Measurements from ENCODE around the gene MORN1.

MORN1 gene

DNA sequence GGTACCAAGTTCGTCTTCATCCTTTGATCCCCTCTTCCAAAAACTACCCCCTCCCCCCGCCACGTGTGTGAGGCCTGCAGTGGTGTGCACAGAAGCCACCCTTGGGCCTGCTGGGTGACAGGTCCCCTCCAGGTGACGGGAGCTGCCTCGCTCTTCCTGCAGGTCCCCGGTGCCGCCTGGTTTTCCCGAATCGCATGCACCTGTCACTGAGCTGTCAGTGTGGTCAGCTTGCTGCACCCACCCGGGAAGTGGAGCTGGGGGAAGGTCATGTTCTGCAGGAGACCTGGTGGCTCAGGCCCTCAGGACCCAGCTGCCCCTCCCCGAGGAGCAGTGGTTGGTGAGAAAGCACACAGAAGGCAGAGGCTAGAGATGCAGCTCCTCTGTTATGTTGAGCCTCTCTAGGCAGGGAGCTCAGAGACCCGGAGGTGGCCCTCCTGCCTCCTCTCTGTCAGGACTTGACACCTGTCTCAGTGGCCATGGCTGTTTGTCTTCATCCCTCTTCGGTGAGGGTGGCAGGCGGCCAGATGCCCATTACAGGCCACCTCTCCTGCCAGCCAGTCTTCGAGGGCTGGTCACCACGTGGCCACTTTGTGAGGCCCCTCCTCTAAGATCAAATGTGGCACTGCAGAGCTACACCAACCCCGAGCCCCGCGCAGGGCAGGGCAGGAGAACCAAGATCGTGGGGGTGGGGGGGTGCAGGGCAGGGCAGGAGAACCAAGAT, 102.4 kb downstream of the MORN1 start:
- H3K4me3 ChIP-seq (ENCODE audit: low read length) = no peak overlapping the region
- H2AFZ ChIP-seq (ENCODE audit: low read length) = no peak overlapping the region
- DNase-seq = no peak
- H4K20me1 ChIP-seq (ENCODE audit: insufficient read depth, low read length) = peaks cover 4% of the 10 kb centered on the region; the same call in 1 of the 2 replicates
- peaks cover 26% of the 10 kb centered on the region for H3K79me2 ChIP-seq (ENCODE audit: low read length)
- no peaks in the 10 kb centered on the region for H3K36me3 ChIP-seq (replicated peaks; ENCODE audit: insufficient read depth, low read length)
- H3K27me3 ChIP-seq (replicated peaks; ENCODE audit: insufficient read depth, low read length) = no peaks in the 10 kb centered on the region
- TF ChIP-seq EZH2 (optimal IDR thresholded peaks at IDR 0.05; ENCODE audit: low read depth, low read length) (no peak), EZH2phosphoT487 (IDR thresholded peaks at IDR 0.05; ENCODE audit: low read length) (no peak)
- TF ChIP-seq, protein P1, sequence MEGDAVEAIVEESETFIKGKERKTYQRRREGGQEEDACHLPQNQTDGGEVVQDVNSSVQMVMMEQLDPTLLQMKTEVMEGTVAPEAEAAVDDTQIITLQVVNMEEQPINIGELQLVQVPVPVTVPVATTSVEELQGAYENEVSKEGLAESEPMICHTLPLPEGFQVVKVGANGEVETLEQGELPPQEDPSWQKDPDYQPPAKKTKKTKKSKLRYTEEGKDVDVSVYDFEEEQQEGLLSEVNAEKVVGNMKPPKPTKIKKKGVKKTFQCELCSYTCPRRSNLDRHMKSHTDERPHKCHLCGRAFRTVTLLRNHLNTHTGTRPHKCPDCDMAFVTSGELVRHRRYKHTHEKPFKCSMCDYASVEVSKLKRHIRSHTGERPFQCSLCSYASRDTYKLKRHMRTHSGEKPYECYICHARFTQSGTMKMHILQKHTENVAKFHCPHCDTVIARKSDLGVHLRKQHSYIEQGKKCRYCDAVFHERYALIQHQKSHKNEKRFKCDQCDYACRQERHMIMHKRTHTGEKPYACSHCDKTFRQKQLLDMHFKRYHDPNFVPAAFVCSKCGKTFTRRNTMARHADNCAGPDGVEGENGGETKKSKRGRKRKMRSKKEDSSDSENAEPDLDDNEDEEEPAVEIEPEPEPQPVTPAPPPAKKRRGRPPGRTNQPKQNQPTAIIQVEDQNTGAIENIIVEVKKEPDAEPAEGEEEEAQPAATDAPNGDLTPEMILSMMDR (IDR thresholded peaks at IDR 0.05; ENCODE audit: low read length) = no peak
- H3K4me1 ChIP-seq (ENCODE audit: low read length) = peaks cover 15% of the 10 kb centered on the region
- no peaks in the 10 kb centered on the region for H3K9me2 ChIP-seq (replicated peaks; ENCODE audit: insufficient read depth, low read length)
- H3F3A ChIP-seq (ENCODE audit: insufficient read depth, low read length) = peaks cover 11% of the 10 kb centered on the region
- H3K4me2 ChIP-seq (ENCODE audit: low read depth, low read length) = no peak overlapping the region
- H3K9ac ChIP-seq (ENCODE audit: low read length) = no peak overlapping the region
- H3K27ac ChIP-seq (ENCODE audit: low read length) = no peak overlapping the region
- H3K9me3 ChIP-seq (replicated peaks; ENCODE audit: insufficient read depth, low read length) = no peaks in the 10 kb centered on the region

DNA sequence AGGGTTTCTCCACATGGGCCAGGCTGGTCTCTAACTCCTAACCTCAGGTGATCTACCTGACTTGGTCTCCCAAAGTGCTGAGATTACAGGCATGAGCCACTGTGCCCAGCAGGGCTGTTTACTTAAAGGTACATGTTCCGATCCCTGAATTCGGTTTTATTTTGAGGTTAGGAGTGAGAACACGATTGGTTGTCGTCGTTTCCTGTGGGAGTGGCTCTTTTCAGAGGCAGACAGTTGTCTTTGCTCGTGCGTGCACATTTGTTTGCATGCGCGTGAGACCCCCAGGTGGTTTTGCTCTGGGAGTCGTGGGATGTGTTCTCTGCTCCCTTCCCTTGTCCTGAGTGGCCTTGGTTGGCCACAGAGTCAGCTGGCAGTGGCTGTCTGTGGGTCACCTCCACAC, 103.0 kb downstream of the MORN1 start:
- Histone ChIP-seq H3K4me1 (ENCODE audit: low read length) (peaks cover 15% of the 10 kb centered on the region), H3K27me3 (replicated peaks; ENCODE audit: insufficient read depth, low read length) (no peaks in the 10 kb centered on the region), H3K9ac (ENCODE audit: low read length) (no peak overlapping the region), H3K9me2 (replicated peaks; ENCODE audit: insufficient read depth, low read length) (no peaks in the 10 kb centered on the region), H3K79me2 (ENCODE audit: low read length) (peaks cover 20% of the 10 kb centered on the region), H2AFZ (ENCODE audit: low read length) (no peak overlapping the region), H3F3A (ENCODE audit: insufficient read depth, low read length) (peaks cover 11% of the 10 kb centered on the region), H3K9me3 (replicated peaks; ENCODE audit: insufficient read depth, low read length) (no peaks in the 10 kb centered on the region), H3K4me3 (ENCODE audit: low read length) (no peak overlapping the region), H4K20me1 (ENCODE audit: insufficient read depth, low read length) (peaks cover 4% of the 10 kb centered on the region; the same call in 1 of the 2 replicates), H3K27ac (ENCODE audit: low read length) (no peak overlapping the region), H3K4me2 (ENCODE audit: low read depth, low read length) (no peak overlapping the region), H3K36me3 (replicated peaks; ENCODE audit: insufficient read depth, low read length) (no peaks in the 10 kb centered on the region)
- DNase-seq = no peak
- TF ChIP-seq, protein P1 (IDR thresholded peaks at IDR 0.05; ENCODE audit: low read length) = no peak
- no peak for TF ChIP-seq EZH2phosphoT487 (IDR thresholded peaks at IDR 0.05; ENCODE audit: low read length)
- no peak for TF ChIP-seq EZH2 (optimal IDR thresholded peaks at IDR 0.05; ENCODE audit: low read depth, low read length)

DNA sequence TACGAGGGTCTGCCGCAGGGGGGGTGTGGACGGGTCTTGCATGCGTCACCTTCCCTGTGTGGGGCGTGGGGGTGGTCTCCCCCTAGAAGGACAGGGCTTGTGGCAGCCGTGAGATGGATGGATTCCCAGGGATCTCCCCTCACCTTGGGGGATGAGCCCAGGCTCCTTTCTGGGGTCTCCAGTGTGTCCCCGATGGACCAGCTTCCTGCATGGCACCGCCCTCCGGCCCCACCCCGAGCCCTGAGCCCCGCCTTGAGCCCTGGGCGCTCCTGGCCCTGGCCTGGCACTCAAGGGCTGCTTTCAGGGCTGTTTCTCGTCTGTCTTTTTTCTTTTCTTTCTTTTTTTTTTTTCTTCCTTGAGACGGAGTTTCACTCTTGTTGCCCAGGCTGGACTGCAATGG, 103.7 kb downstream of the MORN1 start:
- no peak for DNase-seq
- peaks cover 15% of the 10 kb centered on the region for H3K4me1 ChIP-seq (ENCODE audit: low read length)
- H3K4me2 ChIP-seq (ENCODE audit: low read depth, low read length) = no peak overlapping the region
- no peaks in the 10 kb centered on the region for H3K9me3 ChIP-seq (replicated peaks; ENCODE audit: insufficient read depth, low read length)
- no peak overlapping the region for H3K4me3 ChIP-seq (ENCODE audit: low read length)
- no peak overlapping the region for H3K9ac ChIP-seq (ENCODE audit: low read length)
- TF ChIP-seq EZH2phosphoT487 (IDR thresholded peaks at IDR 0.05; ENCODE audit: low read length) (no peak), EZH2 (optimal IDR thresholded peaks at IDR 0.05; ENCODE audit: low read depth, low read length) (no peak)
- TF ChIP-seq, protein P1 (IDR thresholded peaks at IDR 0.05; ENCODE audit: low read length) = no peak
- H3F3A ChIP-seq (ENCODE audit: insufficient read depth, low read length) = peaks cover 11% of the 10 kb centered on the region
- no peaks in the 10 kb centered on the region for H3K9me2 ChIP-seq (replicated peaks; ENCODE audit: insufficient read depth, low read length)
- H3K27me3 ChIP-seq (replicated peaks; ENCODE audit: insufficient read depth, low read length) = no peaks in the 10 kb centered on the region
- H3K27ac ChIP-seq (ENCODE audit: low read length) = no peak overlapping the region
- H3K36me3 ChIP-seq (replicated peaks; ENCODE audit: insufficient read depth, low read length) = no peaks in the 10 kb centered on the region
- peaks cover 13% of the 10 kb centered on the region for H3K79me2 ChIP-seq (ENCODE audit: low read length)
- no peak overlapping the region for H2AFZ ChIP-seq (ENCODE audit: low read length)
- H4K20me1 ChIP-seq (ENCODE audit: insufficient read depth, low read length) = peaks cover 4% of the 10 kb centered on the region; the same call in 1 of the 2 replicates

All from MM.1S (cell line).